ENCODE data around the gene KCNG2. TPM values are rescaled to one million over a fixed set of nuclear protein-coding genes. Genes with fewer than 3 reads are reported as not detected.

The KCNG2 gene
- total and polyA plus RNA-seq, 2 experiments from 2014 or later, result 0.13 to 0.52 TPM

DNA sequence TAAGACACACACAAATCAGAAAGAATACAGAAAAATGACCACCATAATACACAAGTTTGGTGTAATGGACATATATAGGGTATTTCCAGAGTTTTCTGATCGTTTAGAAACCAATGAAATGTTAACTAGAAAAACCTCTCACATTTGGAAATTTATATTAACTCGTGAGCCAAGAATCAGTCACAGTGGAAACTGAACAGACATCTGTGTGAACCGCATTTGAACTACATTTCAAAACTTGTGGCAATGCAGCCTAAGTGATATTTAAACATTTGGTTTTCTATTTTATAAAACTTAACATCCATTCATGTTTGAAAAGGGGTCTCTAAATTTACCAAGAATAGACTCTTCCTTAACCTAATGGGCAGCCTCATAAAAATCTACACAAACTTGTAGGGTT lies 29.0 kb upstream of the KCNG2 start:
- H3K9me2 ChIP-seq (ENCODE audit: insufficient read depth), result no peaks in the 10 kb centered on the region
- no peak for DNase-seq (ENCODE audit: low spot score)
- H3K4me3 Mint-ChIP-seq, result no peak overlapping the region
- no peak for ATAC-seq
- no peaks in the 10 kb centered on the region; the same call in 2 of the 3 replicates for H3K4me1 Mint-ChIP-seq
- H3K27me3 Mint-ChIP-seq (ENCODE audit: insufficient read depth, low read depth, poor library complexity), result peaks cover 9% of the 10 kb centered on the region
- no peaks in the 10 kb centered on the region for H3F3A ChIP-seq (replicated peaks; ENCODE audit: low read depth)
- no peak overlapping the region for H3K27ac Mint-ChIP-seq
- no peaks in the 10 kb centered on the region for H3K27me3 ChIP-seq (ENCODE audit: insufficient read depth)
- peaks cover 9% of the 10 kb centered on the region for H3K36me3 Mint-ChIP-seq (ENCODE audit: low read depth)
- H4K20me1 ChIP-seq (replicated peaks; ENCODE audit: insufficient read depth), result no peaks in the 10 kb centered on the region
- H3K36me3 ChIP-seq (ENCODE audit: insufficient read depth), result no peaks in the 10 kb centered on the region
- peaks cover 28% of the 10 kb centered on the region for H3K9me3 Mint-ChIP-seq
- H2AFZ ChIP-seq, result no peak overlapping the region
- TF ChIP-seq ZNF331 (CRISPR knock-in tag; IDR thresholded peaks at IDR 0.05; ENCODE audit: low read depth), result no peak
- no peak for TF ChIP-seq ETS1 (IDR thresholded peaks at IDR 0.05)
- no peak for TF ChIP-seq EZH2 (IDR thresholded peaks at IDR 0.05; ENCODE audit: low read depth, unreplicated experiment)
- TF ChIP-seq JUNB (IDR thresholded peaks at IDR 0.05; ENCODE audit: unreplicated experiment), result no peak
- TF ChIP-seq EZH2phosphoT487 (IDR thresholded peaks at IDR 0.05; ENCODE audit: unreplicated experiment), result no peak
- TF ChIP-seq STAT1 (IDR thresholded peaks at IDR 0.05; ENCODE audit: unreplicated experiment), result no peak
- TF ChIP-seq CREB1 (CRISPR knock-in tag; IDR thresholded peaks at IDR 0.05; ENCODE audit: low read depth), result no peak
- no peak for TF ChIP-seq CTCF (conservative IDR thresholded peaks at IDR 0.05; ENCODE audit: low read depth in 2 of 2)
- TF ChIP-seq NANOG (IDR thresholded peaks at IDR 0.05; ENCODE audit: borderline replicate concordance), result no peak
- no peak for TF ChIP-seq ZNF462 (CRISPR knock-in tag; IDR thresholded peaks at IDR 0.05)
- no peak overlapping the region for H3K27ac ChIP-seq (ENCODE audit: low read depth)
- no peak overlapping the region for H3K4me2 ChIP-seq
- H3K4me3 ChIP-seq, result no peak overlapping the region
- no peaks in the 10 kb centered on the region for H3K4me1 ChIP-seq (ENCODE audit: insufficient read depth)
- H3K79me2 ChIP-seq (replicated peaks; ENCODE audit: insufficient read depth), result no peaks in the 10 kb centered on the region

All from GM23338 (cell line).